HepG2 (cell line): ENCODE results near the gene COX6B1. TPM values are rescaled to one million over a fixed set of nuclear protein-coding genes. Genes with fewer than 3 reads are reported as not detected.

Experiments
- AKAP8 ChIP-seq: sonication (generic); formaldehyde crosslinking; IDR thresholded peaks from 2 replicates; pipeline ENCODE4 v1.5.1; 2020; ENCODE audit warnings: mild to moderate bottlenecking, missing genetic modification reagents
- BATF2 ChIP-seq: sonication (generic); formaldehyde crosslinking; IDR thresholded peaks from 2 replicates; pipeline ENCODE4 v1.8.0; 2022; ENCODE audit warnings: mild to moderate bottlenecking, missing genetic modification reagents, moderate library complexity
- FOXP4 ChIP-seq: sonication (generic); formaldehyde crosslinking; IDR thresholded peaks from 2 replicates; pipeline ENCODE4 v1.4.0; 2020; ENCODE audit warnings: missing genetic modification reagents
- IKZF5 ChIP-seq: IDR thresholded peaks from 2 replicates; pipeline ENCODE4 v1.6.1; 2018; ENCODE audit warnings: missing genetic modification reagents, mild to moderate bottlenecking, missing compliant biosample characterization
- KDM2A ChIP-seq: sonication (generic); formaldehyde crosslinking; IDR thresholded peaks from 2 replicates; pipeline ENCODE4 v1.4.0; 2020; ENCODE audit warnings: low read depth, missing genetic modification reagents, borderline replicate concordance
- MTA3 ChIP-seq: sonication (generic); formaldehyde crosslinking; IDR thresholded peaks from 2 replicates; pipeline ENCODE4 v1.4.0; 2020; ENCODE audit warnings: missing genetic modification reagents
- MTERF4 ChIP-seq: sonication (generic); formaldehyde crosslinking; IDR thresholded peaks from 2 replicates; pipeline ENCODE4 v1.8.0; 2023; ENCODE audit warnings: mild to moderate bottlenecking, missing genetic modification reagents
- MTF2 ChIP-seq: sonication (generic); formaldehyde crosslinking; IDR thresholded peaks from 2 replicates; pipeline ENCODE4 v1.5.0; 2020; ENCODE audit warnings: missing genetic modification reagents, borderline replicate concordance
- NFKBIZ ChIP-seq: IDR thresholded peaks from 2 replicates; pipeline ENCODE4 v1.6.1; 2018; ENCODE audit warnings: missing genetic modification reagents, missing compliant biosample characterization
- PCBP1 ChIP-seq: fragments of 200-400 bp; formaldehyde crosslinking; IDR thresholded peaks from 2 replicates; pipeline ENCODE4 v1.6.1; 2017; ENCODE audit warnings: mild to moderate bottlenecking, low read depth, low read length, borderline replicate concordance
- RNF2 ChIP-seq: fragments of 450-650 bp; conservative IDR thresholded peaks from 2 replicates; pipeline ENCODE4 v1.6.1; 2016; ENCODE audit warnings: low read depth
- SKI ChIP-seq: fragments of 450-650 bp; IDR thresholded peaks from one replicate; pipeline ENCODE4 v1.6.1; 2018; ENCODE audit warnings: mild to moderate bottlenecking; ENCODE audit not compliant: partially characterized antibody
- YY1 ChIP-seq: IDR thresholded peaks from 2 replicates; pipeline ENCODE4 v1.6.1; 2011; ENCODE audit warnings: low read length, low read depth, moderate library complexity, mild to moderate bottlenecking; ENCODE audit not compliant: insufficient read depth, insufficient replicate concordance
- ZBTB7B ChIP-seq: sonication (generic); formaldehyde crosslinking; IDR thresholded peaks from 2 replicates; pipeline ENCODE4 v1.4.0; 2020; ENCODE audit warnings: missing genetic modification reagents
- ZNF253 ChIP-seq: sonication (generic); formaldehyde crosslinking; IDR thresholded peaks from 2 replicates; pipeline ENCODE4 v1.8.0; 2022; ENCODE audit warnings: mild to moderate bottlenecking, missing genetic modification reagents, borderline replicate concordance
- ZNF367 ChIP-seq: sonication (generic); formaldehyde crosslinking; IDR thresholded peaks from 2 replicates; pipeline ENCODE4 v1.4.0; 2020; ENCODE audit warnings: missing genetic modification reagents, borderline replicate concordance
- ZNF558 ChIP-seq: sonication (generic); formaldehyde crosslinking; IDR thresholded peaks from 2 replicates; pipeline ENCODE4 v1.9.0; 2022; ENCODE audit warnings: mild to moderate bottlenecking, missing genetic modification reagents, borderline replicate concordance
- ZNF670 ChIP-seq: sonication (generic); formaldehyde crosslinking; IDR thresholded peaks from 2 replicates; pipeline ENCODE4 v1.8.0; 2022; ENCODE audit warnings: mild to moderate bottlenecking, missing genetic modification reagents, borderline replicate concordance
- ZNF777 ChIP-seq: sonication (generic); formaldehyde crosslinking; IDR thresholded peaks from 2 replicates; pipeline ENCODE4 v1.4.0; 2020; ENCODE audit warnings: missing genetic modification reagents
- ZXDC ChIP-seq: sonication (generic); formaldehyde crosslinking; IDR thresholded peaks from 2 replicates; pipeline ENCODE4 v1.5.0; 2020; ENCODE audit warnings: mild to moderate bottlenecking, missing genetic modification reagents
- ZZZ3 ChIP-seq: sonication (generic); formaldehyde crosslinking; IDR thresholded peaks from 2 replicates; pipeline ENCODE4 v1.4.0; 2020; ENCODE audit warnings: missing genetic modification reagents, mild to moderate bottlenecking, borderline replicate concordance
- polyA plus RNA-seq, 8 experiments: library from polyadenylated mRNA; depleted of rRNA in 3 of 8; stranded (reverse) in 7 of 8; unstranded in 1 of 8; fragments of >200 nt; fragmentation: Illumina TruSeq in 4 of 8; extraction: Trizol in 4 of 8; gene quantifications; 2 replicates each; pipeline versions ENCODE4 v1.2.1 to v1.2.3, GENCODE V29; 2011 to 2016; ENCODE audit warnings: low read depth in 4 of 8, missing spikeins in 1 of 8, mixed read lengths in 1 of 8; ENCODE audit not compliant: insufficient read depth in 1 of 8
- total RNA-seq, 5 experiments: library from RNA; depleted of rRNA; stranded (reverse); fragments of >200 nt; fragmentation: Illumina TruSeq; extraction: Trizol; gene quantifications; 2 replicates each; pipeline ENCODE4 v1.2.3, GENCODE V29; 2016; ENCODE audit warnings: low read depth in 1 of 5

Gene COX6B1
- total and polyA plus RNA-seq, 2 of the 13 experiments (the other 11 are each of a cell fraction or from before 2014, with no cell fraction given), result 481 to 487 TPM

GRCh38 chr19:35628565-35629331 is 19.4 kb upstream of the COX6B1 start, which contains the start of gene RBM42 (continued):
- peak; percentile 41 for TF ChIP-seq YY1
- peak; percentile 19 for TF ChIP-seq SKI
- TF ChIP-seq ZBTB7B (CRISPR knock-in tag), result peak; percentile 97
- no peak for TF ChIP-seq MTF2 (CRISPR knock-in tag)
- peak; percentile 54; the same call in 1 of the 2 replicates for TF ChIP-seq ZNF670 (CRISPR knock-in tag)
- no peak; the same call in 1 of the 2 replicates for TF ChIP-seq NFKBIZ (CRISPR knock-in tag)
- no peak for TF ChIP-seq ZXDC (CRISPR knock-in tag)
- TF ChIP-seq ZNF558 (CRISPR knock-in tag), result no peak
- peak; percentile 90 for TF ChIP-seq KDM2A (CRISPR knock-in tag)
- peak; percentile 91; the same call in 1 of the 2 replicates for TF ChIP-seq PCBP1
- peak; percentile 64; the same call in 1 of the 2 replicates for TF ChIP-seq IKZF5 (CRISPR knock-in tag)
- TF ChIP-seq MTA3 (CRISPR knock-in tag), result no peak
- no peak for TF ChIP-seq AKAP8
- 0 out of 2 replicates have a peak, but pooled peaks have one; percentile 35 for TF ChIP-seq MTERF4 (CRISPR knock-in tag)
- TF ChIP-seq RNF2, result peak; percentile 60; the same call in 1 of the 2 replicates
- TF ChIP-seq FOXP4, result no peak; the same call in 1 of the 2 replicates
- no peak for TF ChIP-seq ZNF253 (CRISPR knock-in tag)
- TF ChIP-seq ZNF777, result peak; percentile 55
- peak; percentile 90; the same call in 1 of the 2 replicates for TF ChIP-seq ZZZ3 (CRISPR knock-in tag)
- TF ChIP-seq BATF2 (CRISPR knock-in tag), result no peak
- no peak for TF ChIP-seq ZNF367 (CRISPR knock-in tag)
